K562 (cell line): Measurements from ENCODE around the gene GNAI1. TPM values are rescaled to one million over a fixed set of nuclear protein-coding genes. Genes with fewer than 3 reads are reported as not detected.

Source experiments
- ATAC-seq: fragments of 200-7000 bp; cut with Tn5 transposase; 3 replicates; pipeline ENCODE4 v1.9.1; 2020; ENCODE audit warnings: moderate library complexity
- Bru-seq: library from RNA; stranded (reverse); fragments of 400-500 nt; gene quantifications from one replicate; lab custom pipeline; 2021; lab: Mats Ljungman, UMichigan
- BruChase-seq, 2 experiments: library from RNA; stranded (reverse); fragments of 400-500 nt; gene quantifications; one replicate each; lab custom pipeline; 2021; lab: Mats Ljungman, UMichigan
- BruUV-seq: library from RNA; stranded (reverse); fragments of 400-500 nt; replicated peaks from 2 replicates; lab custom pipeline; 2021; lab: Mats Ljungman, UMichigan
- CTCF ChIA-PET: fragments of 300-600 bp; formaldehyde crosslinking; extraction: SDS; loops from one replicate; lab custom pipeline; 2021; ENCODE audit warnings: low intra/inter-chr PET ratio; lab: Yijun Ruan, JAX
- POLR2A ChIA-PET: fragments of 300-600, 350-650 bp; sonication (Branson Sonifier 250); formaldehyde crosslinking; extraction: SDS; loops from one replicate; lab custom pipeline; 2021; ENCODE audit warnings: antibody characterized with exemption, inconsistent platforms; lab: Yijun Ruan, JAX
- DNase-seq, 4 experiments: peaks; one replicate each; pipeline versions ENCODE4 v3.0.0 to v3.0.0-alpha.2; 2011 to 2018; ENCODE audit warnings: low spot score in 3 of 4, mixed read lengths in 3 of 4; ENCODE audit errors: extremely low read depth in 1 of 4
- FAIRE-seq: peaks from 2 replicates; lab custom pipeline; 2011; peaks lifted over from hg19 to GRCh38; lab: Jason Lieb, UNC
- H2AFZ ChIP-seq: 2 replicates; pipeline ENCODE4 v1.6.0; 2011; ENCODE audit warnings: low read depth, low read length, control low read depth, inconsistent platforms
- H3K27ac ChIP-seq: fragments of 200-600 bp; 3 replicates; pipeline ENCODE4 v1.8.0; 2011; ENCODE audit warnings: low read depth, mild to moderate bottlenecking, control low read depth, inconsistent platforms, low read length, moderate library complexity, mixed read lengths; ENCODE audit errors: extremely low read depth
- H3K27me3 ChIP-seq, 2 experiments: fragments of 300-600 bp in 1 of 2; 2 replicates in 1 of 2; 3 replicates in 1 of 2; pipeline versions ENCODE4 v1.6.0 to v1.8.0; 2011; ENCODE audit warnings: inconsistent platforms in 2 of 2, low read length in 2 of 2, mild to moderate bottlenecking in 1 of 2, mixed read lengths in 1 of 2, moderate library complexity in 1 of 2; ENCODE audit not compliant: control insufficient read depth in 2 of 2, insufficient read depth in 2 of 2
- H3K36me3 ChIP-seq: fragments of 300-600 bp; 3 replicates; pipeline ENCODE4 v1.8.0; 2011; ENCODE audit warnings: mild to moderate bottlenecking, low read length, inconsistent platforms; ENCODE audit not compliant: control insufficient read depth, insufficient read depth
- H3K4me1 ChIP-seq, 2 experiments: fragments of 200-600 bp in 1 of 2; replicated peaks in 1 of 2; 2 replicates in 1 of 2; 3 replicates in 1 of 2; pipeline versions ENCODE4 v1.5.1 to v1.8.0; 2011; ENCODE audit warnings: inconsistent platforms in 2 of 2, low read length in 2 of 2, mild to moderate bottlenecking in 1 of 2, mixed read lengths in 1 of 2, moderate library complexity in 1 of 2; ENCODE audit not compliant: control insufficient read depth in 2 of 2, insufficient read depth in 2 of 2
- H3K4me2 ChIP-seq: 2 replicates; pipeline ENCODE4 v1.6.1; 2011; ENCODE audit warnings: low read length, control low read depth, inconsistent platforms, mixed read lengths; ENCODE audit not compliant: insufficient read depth
- H3K4me3 ChIP-seq: fragments of 200-600 bp; sonication (generic), shearing (Covaris generic); 2 replicates; pipeline ENCODE4 v1.5.1; 2016; ENCODE audit warnings: control low read depth, inconsistent platforms
- H3K79me2 ChIP-seq: fragments of 200-600 bp; 3 replicates; pipeline ENCODE4 v1.8.0; 2011; ENCODE audit warnings: low read length, inconsistent platforms; ENCODE audit not compliant: control insufficient read depth, insufficient read depth
- H3K9ac ChIP-seq, 2 experiments: 2 replicates each; pipeline versions ENCODE4 v1.6.0 to v1.6.1; 2011; ENCODE audit warnings: low read depth in 2 of 2, low read length in 2 of 2, control low read depth in 1 of 2, inconsistent platforms in 1 of 2, mild to moderate bottlenecking in 1 of 2, mixed read lengths in 1 of 2; ENCODE audit not compliant: insufficient read depth in 1 of 2
- H3K9me1 ChIP-seq: one replicate; pipeline ENCODE4 v1.6.0; 2011; ENCODE audit warnings: inconsistent platforms, mild to moderate bottlenecking, low read length, moderate library complexity; ENCODE audit not compliant: control insufficient read depth, insufficient read depth
- H3K9me3 ChIP-seq: replicated peaks from 2 replicates; pipeline ENCODE4 v1.5.1; 2011; ENCODE audit warnings: low read depth, low read length, inconsistent platforms; ENCODE audit not compliant: control insufficient read depth, insufficient read depth
- H4K20me1 ChIP-seq: replicated peaks from 2 replicates; pipeline ENCODE4 v1.6.1; 2011; ENCODE audit warnings: low read length, inconsistent platforms, mixed read lengths; ENCODE audit not compliant: control insufficient read depth, insufficient read depth
- BCOR ChIP-seq: fragments of 450-650 bp; IDR thresholded peaks from 2 replicates; pipeline ENCODE4 v1.6.1; 2016
- PCBP1 ChIP-seq: fragments of 200-400 bp; formaldehyde crosslinking; IDR thresholded peaks from 2 replicates; pipeline ENCODE4 v1.6.1; 2018; ENCODE audit warnings: mild to moderate bottlenecking, low read depth, low read length; ENCODE audit not compliant: poor library complexity, severe bottlenecking
- WGBS: fragments of 100-300 bp; shearing (Covaris generic); methylation state at CpG from one replicate; pipeline ENCODE4 v1.1.6; 2016; ENCODE audit warnings: low coverage, mixed read lengths; ENCODE audit not compliant: insufficient coverage; ENCODE audit errors: missing lambda C conversion rate; 5-methylcytosine and 5-hydroxymethylcytosine counted together
- in situ Hi-C: fragments of 300-500 bp; cut with MboI; formaldehyde crosslinking; loops from 4 replicates; pipeline ENCODE4 v1.15.0; 2018; ENCODE audit warnings: inconsistent platforms, mixed read lengths
- intact Hi-C: fragments of 100-400 bp; cut with micrococcal nuclease; formaldehyde crosslinking; loops from 2 replicates; pipeline ENCODE4 v1.14.2; 2022
- long read RNA-seq, 3 experiments: library from polyadenylated mRNA in 2 of 3; library from RNA in 1 of 3; unstranded in 2 of 3; stranded (forward) in 1 of 3; transcript quantifications; one replicate each; pipeline ENCODE4 v2.0.0, GENCODE V29; 2019 to 2022
- polyA minus RNA-seq, 3 experiments: library from RNA; depleted of rRNA, polyadenylated mRNA; stranded (reverse); fragments of >200 nt; gene quantifications; 2 replicates each; pipeline ENCODE4 v1.2.3, GENCODE V29; 2011
- polyA plus RNA-seq, 8 experiments: library from polyadenylated mRNA; depleted of rRNA in 4 of 8; stranded (reverse) in 5 of 8; unstranded in 3 of 8; fragments of >200 nt; fragmentation: Nextera tagmentation in 2 of 8; fragmentation: Illumina TruSeq in 1 of 8; extraction: Ambion mirVana in 2 of 8; extraction: Trizol in 1 of 8; gene quantifications; 2 replicates each; pipeline versions ENCODE4 v1.2.1 to v1.2.3, GENCODE V29; 2011 to 2014; ENCODE audit warnings: inconsistent platforms in 1 of 8, missing spikeins in 1 of 8
- total RNA-seq, 7 experiments: library from RNA; depleted of rRNA in 6 of 7; stranded (reverse); fragments of >200 nt in 6 of 7; fragmentation: Illumina TruSeq in 2 of 7; extraction: Trizol in 2 of 7; gene quantifications; 2 replicates each; pipeline versions ENCODE4 v1.2.1 to v1.2.3, GENCODE V29; 2011 to 2021; ENCODE audit warnings: low replicate concordance in 1 of 7

GNAI1 gene
- not detected in 2 replicates for total RNA-seq (2011; cell fraction: chromatin; rRNA removed; ENCODE audit: low replicate concordance)
- total RNA-seq (2011; cell fraction: nucleolus; rRNA removed) = not detected in 2 replicates
- not detected in 2 replicates for total RNA-seq (2011; cell fraction: nucleoplasm; rRNA removed)
- total RNA-seq (2014; rRNA removed) (not detected in 2 replicates), total RNA-seq (2014; rRNA removed; fragmentation: Illumina TruSeq; extraction: Trizol) (not detected in 2 replicates), total RNA-seq (2015; rRNA removed; fragmentation: Illumina TruSeq; extraction: Trizol) (not detected in 2 replicates), total RNA-seq (2021) (0.13 TPM in 1 of 2 replicates, not detected in the other), polyA plus RNA-seq (2011; rRNA removed) (0.08 TPM in 1 of 2 replicates, not detected in the other), polyA plus RNA-seq (2014; fragmentation: Illumina TruSeq; extraction: Trizol) (not detected in 2 replicates), polyA plus RNA-seq (2014; fragmentation: Nextera tagmentation; extraction: Ambion mirVana) (under 1 TPM in 1 of 2 experiments, not detected in 1; 0.03 TPM), polyA plus RNA-seq (2014; rRNA removed) (not detected in 2 replicates), polyA minus RNA-seq (2011; rRNA and poly(A)+ RNA removed) (not detected in 2 replicates), Bru-seq, nascent RNA (percentile 8 among the genes with signal in this experiment), BruChase-seq, experiment 1, labeled RNA remaining after a 2-hour chase (percentile 9 among the genes with signal in this experiment), BruChase-seq, experiment 2, labeled RNA remaining after a 6-hour chase (percentile 12 among the genes with signal in this experiment)
- polyA plus RNA-seq (2011; cell fraction: cytosol; rRNA removed) = not detected in 2 replicates
- polyA plus RNA-seq (2011; cell fraction: nucleus; rRNA removed) = not detected in 2 replicates
- 0.04 and 0.06 TPM in 2 replicates for polyA plus RNA-seq (2012)
- polyA minus RNA-seq (2011; cell fraction: cytosol; rRNA and poly(A)+ RNA removed) = not detected in 2 replicates
- polyA minus RNA-seq (2011; cell fraction: nucleus; rRNA and poly(A)+ RNA removed) = under 0.01 TPM in 1 of 2 replicates, not detected in the other
- long read RNA-seq, experiment 1 = 0 reads
- long read RNA-seq, experiment 2 = 0 reads
- long read RNA-seq, experiment 3 = 0 reads

DNA sequence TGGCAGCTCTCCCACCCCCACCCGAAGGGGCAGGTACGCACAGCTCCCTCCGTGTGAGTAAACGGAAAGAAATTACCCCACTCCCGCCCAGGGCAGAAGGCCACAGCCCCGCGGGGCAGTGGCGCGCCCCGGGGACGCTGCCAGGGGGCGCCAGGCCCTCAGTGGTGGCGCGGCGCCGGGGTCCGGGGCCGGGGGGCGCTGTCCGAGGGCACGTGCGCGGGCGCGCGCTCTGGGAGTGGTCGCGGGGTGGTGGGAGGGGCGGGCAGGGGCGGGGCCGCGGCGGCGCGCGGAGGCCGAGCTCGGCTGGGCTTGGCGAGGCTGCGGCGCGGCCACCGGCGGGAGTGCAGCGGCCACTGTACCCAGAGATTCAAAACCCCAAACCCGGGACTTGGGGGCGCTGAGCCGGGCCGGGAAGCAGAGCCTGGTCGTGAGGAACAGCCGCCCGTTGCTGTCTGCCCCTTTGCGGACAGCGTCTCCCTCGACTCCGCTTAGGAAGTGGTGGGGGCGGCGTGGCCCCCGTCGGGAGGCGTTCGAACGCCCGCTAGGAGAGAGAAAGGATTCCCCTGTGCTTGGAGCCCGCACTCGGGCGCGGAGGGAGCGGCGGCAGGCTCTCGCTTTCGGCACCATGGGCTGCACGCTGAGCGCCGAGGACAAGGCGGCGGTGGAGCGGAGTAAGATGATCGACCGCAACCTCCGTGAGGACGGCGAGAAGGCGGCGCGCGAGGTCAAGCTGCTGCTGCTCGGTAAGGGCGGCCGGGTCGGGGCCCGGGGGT lies at the start of gene GNAI1:
TSS of gene GNAI1 (plus strand) at position 296 of the 773 bp plus-strand sequence. CDS start at position 626, 330 bp downstream.
- 18% methylated on average over 50 of the region's 92 CpGs for WGBS
- H3K4me1 ChIP-seq = peaks cover 0 to 11% of the 10 kb centered on the region in 2 experiments; a peak in 1 of 5 replicates
- no peaks in the 10 kb centered on the region for H3K9me1 ChIP-seq
- no peaks in the 10 kb centered on the region for H4K20me1 ChIP-seq
- FAIRE-seq = no peak
- ATAC-seq = peak; percentile 50
- BruUV-seq = no TSS peak
- intact Hi-C loops (no loop called here), in situ Hi-C loops (loop anchor here (5.0 kb wide), 1 partner anchor 462 kb away; no protein-coding TSS in a partner anchor)
- H3K9ac ChIP-seq = no peak within 1 kb of the TSS
- ChIA-PET POLR2A (no interaction called here), CTCF (no interaction called here)
- TF ChIP-seq PCBP1 (peak; percentile 35), BCOR (no peak)
- peak in 2 of 4 experiments; percentile 2 to 23 for DNase-seq
- H2AFZ ChIP-seq = no peak within 1 kb of the TSS
- H3K4me2 ChIP-seq = no peak within 1 kb of the TSS
- H3K27ac ChIP-seq = no peak within 1 kb of the TSS
- no peaks in the 10 kb centered on the region for H3K79me2 ChIP-seq
- H3K27me3 ChIP-seq = peaks cover 0 to 3% of the 10 kb centered on the region in 2 experiments; a peak in 1 of 5 replicates
- H3K4me3 ChIP-seq = 0 out of 2 replicates have a peak within 1 kb of the TSS, but pooled peaks have one; percentile 5
- no peaks in the 10 kb centered on the region for H3K36me3 ChIP-seq
- H3K9me3 ChIP-seq = no peaks in the 10 kb centered on the region
